GM19043 (cell line): ENCODE data around the gene HOXC12.

Experiments used
- ATAC-seq: cut with Tn5 transposase; IDR thresholded peaks from one replicate; pipeline ENCODE4 v1.9.1; 2021; ENCODE audit warnings: low read depth; ENCODE audit not compliant: unreplicated experiment

Gene HOXC12

DNA sequence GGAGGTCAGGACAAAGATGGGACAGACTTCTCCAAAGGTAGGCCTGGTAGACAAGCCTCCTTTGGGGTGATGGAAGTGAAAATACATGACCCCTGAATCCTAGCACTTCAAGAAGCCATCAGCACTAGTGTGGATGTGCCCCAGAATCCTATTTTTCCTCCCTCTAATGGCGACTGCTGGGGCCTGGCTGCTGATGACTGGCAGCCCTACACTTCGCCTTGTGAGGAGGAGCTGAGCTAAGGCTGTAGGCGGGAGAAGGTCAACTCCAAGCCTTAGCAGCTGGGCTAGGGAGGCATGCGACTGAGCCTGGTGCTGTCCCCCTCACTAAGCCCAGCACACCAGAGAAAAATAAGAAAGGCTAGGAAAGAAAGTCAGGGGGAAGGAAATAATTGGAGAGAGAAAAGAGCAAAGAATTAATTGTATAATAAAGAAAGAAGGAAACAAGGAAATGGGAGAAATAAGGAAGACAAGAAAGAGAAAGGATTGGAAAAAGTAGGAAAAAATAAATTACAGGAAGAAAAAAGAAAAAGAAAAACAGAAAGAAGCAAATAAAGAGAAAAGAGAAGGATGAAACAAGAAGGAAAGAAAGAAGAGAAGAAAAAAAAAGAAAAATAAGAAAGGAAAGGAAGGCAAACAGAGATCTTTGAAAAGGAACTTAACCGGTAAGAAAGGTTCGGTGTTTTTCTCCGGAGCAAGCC lies 25.6 kb downstream of the HOXC12 start:
- no peak for ATAC-seq

DNA sequence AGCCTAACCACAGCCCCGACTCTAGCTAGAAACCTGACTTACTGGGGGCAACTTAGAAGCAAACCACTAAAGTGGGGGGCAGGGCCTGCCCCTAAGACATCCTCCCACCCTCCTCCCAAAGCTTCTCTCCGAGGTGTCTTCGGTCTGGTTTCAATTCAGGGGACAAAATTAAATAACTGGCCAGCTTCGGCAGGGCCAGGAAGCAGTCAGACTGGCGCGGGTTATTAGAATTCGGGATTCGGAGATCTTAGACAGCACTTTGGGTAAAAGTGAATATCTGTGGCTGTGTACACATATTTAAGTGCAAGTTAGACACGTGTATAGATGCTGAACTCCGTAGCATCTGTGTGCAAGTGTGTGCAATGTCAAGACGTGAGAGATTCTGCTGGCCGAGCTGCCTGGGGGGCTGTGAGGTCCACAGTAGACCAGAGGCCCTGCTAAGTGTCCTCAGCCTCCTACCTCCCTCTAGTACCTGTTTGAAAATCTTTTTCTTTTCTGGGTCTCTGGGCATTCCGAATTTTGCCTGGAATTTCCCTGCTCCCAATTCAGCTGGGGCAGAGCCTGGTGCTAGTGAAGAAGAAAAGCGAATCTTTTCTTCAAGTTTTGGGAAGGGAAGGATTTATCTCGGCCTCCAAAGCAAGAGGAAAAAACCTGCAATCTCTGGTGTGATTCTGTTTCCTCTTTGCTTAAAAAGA lies 26.2 kb downstream of the HOXC12 start:
- no peak for ATAC-seq

DNA sequence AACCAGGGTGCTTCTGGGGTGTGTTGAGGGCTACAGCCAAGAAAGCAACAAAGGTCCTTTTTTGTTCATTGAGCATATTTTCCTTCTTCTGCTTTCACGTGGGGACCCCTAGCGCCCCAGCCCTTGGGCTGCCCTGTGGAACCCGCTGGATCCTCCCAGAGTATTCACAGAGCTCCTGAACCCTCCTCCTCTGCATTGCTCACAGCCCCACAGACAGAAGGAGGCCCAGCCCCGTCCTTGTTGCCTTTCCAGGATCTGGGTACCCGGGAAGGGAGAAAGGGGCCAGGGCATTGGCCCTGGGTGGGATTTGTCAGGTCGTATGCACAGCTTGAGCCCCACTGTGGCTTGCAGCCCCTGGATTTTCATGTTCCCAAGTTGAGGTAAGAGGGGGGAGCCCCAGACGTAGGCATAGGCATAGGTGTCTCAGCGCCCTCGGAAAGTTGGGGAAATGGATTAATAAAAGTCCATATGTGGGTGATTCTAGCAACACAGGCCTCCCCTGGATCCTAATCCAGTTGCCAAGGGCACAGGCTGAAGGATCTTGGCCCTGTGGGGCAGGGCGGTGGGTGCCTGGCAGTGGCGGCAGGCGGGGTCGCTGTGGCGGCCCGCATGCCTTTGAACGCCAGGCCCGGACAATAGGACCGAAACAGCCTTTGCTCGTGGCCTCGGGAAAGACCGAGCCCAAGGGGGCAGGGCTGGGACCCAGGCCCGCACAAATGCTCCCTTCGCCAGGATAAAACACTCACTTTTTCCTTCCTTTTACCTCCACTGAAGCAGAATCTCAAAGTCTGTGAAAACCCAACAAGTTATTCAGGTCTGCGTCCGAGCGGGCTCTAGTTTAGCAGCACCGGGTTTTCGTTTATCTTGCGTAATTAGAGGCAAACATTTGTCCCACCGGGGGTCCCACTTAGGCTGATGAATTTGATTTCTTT lies 27.2 kb downstream of the HOXC12 start:
- ATAC-seq: no peak

DNA sequence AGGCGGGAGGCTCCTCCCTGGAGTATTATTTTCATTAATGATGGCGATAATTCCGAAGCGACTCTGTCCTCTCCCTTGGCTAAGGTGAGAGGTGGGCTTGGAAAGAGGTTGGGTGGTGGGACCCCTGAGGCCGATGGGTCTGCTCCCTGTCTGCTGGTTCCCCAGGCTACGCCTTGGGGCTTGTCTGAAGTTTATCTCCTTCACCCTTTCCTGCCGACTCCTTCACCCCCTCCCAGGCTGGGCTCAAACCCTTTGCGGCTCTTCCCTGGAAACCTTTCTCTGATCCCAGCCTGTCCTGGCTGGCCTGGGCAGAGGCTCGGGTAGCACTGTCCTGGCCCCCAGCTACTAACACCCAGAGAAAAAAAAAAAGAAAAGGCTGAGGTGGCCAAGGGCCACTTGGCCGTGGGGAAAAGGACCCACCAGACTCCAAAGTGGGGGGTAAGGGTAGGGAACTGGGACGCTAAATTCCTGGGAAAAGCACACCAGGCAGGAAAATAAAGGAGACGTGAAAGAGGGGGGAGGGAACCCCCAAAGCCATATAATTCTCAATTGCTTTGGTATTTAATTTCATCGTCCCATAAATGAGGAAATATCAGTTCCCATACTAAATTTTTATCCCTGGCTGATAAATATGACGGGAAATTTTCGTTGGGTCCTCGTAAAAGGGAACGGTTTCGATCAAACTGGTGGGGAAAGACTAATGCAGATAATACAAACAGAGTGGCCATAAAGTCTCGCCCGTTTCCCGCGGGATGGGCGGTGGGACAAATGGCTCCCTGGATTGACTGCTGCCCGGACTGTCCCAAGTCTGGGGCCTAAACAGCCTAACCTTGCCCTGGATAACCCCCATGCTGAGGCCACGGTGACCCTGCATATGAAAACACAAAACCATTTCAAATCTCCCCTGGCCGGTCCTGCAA lies 28.2 kb downstream of the HOXC12 start:
- ATAC-seq: no peak

DNA sequence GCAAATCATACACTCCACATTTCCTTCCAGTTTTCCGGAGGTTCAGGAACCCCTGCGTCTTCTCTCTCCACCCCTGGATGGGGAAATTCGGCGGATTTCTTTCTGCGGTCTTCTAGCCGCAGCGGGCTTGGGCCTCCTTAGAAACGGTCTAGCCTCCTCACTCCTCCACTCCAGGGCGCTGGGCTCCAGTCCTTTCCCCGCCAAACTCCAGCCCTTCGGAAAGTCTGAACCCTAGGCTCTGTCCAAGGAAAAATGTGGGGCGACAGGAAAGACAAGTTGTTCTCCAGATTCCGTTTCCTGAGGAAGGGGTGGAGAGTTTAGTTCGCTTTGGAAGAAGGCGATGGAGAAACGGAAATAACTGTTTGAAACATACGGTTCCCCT lies 28.9 kb downstream of the HOXC12 start:
- no peak for ATAC-seq

DNA sequence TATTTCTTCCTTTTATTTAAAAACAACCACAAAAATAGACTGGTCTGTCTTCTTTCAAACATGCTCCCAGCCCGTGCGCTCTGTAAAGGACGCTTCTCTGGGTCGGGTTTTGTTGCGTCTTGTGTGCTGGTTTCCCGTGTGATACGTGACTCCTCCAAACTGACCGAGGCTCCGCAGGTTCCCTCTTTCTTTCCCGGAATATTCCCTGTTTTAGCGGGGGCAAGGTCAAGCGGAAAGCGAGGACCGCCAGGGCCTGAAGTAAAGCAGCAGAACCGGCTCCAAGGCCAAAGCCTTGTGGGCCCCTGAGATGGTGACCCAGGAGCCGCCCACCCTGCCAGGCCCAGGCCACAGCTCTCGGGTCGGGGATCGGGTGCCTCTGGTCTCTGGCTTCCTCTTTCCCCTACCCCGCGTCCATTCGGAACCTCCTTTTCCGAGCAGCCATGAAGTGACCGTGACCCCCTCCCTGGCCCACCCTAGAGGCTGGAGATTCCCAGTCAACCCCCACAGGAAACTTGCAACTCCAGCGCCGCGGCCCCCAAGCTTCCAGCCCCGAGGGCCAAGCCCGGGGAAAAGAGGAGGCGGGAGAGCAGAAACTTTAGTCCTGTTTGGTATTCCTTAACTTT lies 29.4 kb downstream of the HOXC12 start:
- no peak for ATAC-seq

DNA sequence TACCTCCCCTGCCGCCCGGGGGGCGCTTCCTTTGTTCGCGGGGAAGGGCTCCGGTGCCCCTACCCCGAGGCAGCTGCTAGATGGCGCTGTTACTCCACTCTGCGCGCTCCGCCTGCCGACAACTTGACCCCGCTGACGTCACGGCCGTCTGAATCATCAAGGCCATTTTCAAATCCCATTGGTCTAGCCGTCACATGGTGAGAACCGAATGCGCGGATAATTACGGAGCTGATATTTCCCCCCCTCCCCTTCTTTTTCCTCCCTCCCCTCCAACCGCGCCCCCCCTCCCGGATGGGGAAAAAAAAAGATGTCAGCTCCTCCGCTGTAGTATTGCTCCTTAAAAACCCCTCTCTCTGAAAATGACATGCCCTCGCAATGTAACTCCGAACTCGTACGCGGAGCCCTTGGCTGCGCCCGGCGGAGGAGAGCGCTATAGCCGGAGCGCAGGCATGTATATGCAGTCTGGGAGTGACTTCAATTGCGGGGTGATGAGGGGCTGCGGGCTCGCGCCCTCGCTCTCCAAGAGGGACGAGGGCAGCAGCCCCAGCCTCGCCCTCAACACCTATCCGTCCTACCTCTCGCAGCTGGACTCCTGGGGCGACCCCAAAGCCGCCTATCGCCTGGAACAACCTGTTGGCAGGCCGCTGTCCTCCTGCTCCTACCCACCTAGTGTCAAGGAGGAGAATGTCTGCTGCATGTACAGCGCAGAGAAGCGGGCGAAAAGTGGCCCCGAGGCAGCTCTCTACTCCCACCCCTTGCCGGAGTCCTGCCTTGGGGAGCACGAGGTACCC lies 30.4 kb downstream of the HOXC12 start, which contains the start of gene HOXC10:
HOXC10 (plus strand) TSS at position 246 of the 791 bp plus-strand sequence; CDS start at position 360, 114 bp downstream.
- no peak for ATAC-seq

DNA sequence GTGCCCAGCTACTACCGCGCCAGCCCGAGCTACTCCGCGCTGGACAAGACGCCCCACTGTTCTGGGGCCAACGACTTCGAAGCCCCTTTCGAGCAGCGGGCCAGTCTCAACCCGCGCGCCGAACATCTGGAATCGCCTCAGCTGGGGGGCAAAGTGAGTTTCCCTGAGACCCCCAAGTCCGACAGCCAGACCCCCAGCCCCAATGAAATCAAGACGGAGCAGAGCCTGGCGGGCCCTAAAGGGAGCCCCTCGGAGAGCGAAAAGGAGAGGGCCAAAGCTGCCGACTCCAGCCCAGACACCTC lies 30.9 kb downstream of the HOXC12 start:
- no peak for ATAC-seq

DNA sequence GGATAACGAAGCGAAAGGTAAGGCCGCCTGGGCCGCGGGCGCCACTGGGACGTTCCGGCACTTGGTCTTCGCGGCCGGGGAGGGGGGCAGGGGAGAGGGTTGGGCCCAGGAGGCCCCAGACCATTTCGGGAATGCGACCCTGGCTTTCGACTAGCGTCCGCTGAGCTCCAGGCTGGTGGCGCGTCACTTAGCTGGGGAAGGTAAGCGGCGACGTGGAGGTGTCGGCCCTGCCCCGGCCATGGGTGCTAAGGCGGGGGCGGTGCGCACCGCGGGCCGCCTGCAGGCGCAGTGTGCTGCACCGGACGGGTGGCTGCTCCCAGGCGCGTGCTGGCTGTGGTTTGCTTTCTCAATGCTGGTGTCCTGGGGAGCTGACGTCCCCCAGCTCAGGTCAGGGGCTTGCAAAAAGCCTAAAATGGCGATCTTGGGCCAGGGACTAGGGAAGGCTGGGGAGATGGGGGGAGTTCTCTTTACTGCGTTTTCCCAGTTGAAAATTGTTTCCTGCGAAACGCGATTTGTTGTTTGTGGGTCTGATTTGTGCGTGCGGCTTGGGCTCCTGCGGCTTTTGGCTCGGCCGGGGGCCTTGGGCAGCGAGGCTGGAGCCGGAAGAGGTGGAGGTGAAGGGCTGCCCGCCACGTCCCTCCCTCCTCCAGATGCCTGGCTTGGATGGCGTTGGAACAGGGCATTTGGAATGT lies 31.4 kb downstream of the HOXC12 start:
- no peak for ATAC-seq

DNA sequence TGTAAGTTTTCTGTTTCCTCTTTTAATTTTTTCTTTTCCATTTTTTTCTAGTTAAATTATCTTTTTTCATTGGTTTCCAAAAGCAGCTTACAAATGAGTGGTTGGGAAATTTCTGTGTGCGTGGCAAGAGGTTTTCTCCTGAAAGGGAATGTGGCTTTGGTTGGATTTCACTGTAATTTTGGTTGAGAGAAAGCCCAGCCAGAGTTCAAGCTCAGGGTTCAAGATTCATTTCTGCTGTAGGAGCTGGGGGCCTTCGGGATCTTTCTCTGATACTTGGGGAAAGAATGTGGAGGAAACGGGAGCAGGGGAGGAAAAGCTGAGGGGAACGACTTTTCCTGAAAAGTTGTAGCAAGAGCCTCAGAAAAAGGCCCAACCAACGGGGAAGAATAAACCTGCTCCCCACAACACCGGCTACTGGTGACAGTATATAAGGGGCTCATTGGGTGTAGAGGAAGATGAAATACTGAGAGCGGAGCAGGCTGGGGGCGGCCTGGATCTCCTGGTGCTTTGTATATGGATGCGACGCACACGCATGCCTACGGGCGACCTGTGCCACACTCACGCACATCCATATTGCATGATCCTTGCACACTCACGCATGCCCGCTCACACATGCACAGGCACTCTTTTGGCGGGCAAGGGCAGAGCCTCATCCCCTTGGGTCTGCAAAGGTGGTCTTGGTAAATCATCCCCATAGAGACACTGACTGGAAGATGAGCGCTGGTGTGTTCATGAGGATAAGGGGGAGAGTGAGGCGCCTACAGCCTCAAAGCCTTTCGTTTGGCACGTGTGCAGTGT lies 32.2 kb downstream of the HOXC12 start:
- ATAC-seq: no peak

DNA sequence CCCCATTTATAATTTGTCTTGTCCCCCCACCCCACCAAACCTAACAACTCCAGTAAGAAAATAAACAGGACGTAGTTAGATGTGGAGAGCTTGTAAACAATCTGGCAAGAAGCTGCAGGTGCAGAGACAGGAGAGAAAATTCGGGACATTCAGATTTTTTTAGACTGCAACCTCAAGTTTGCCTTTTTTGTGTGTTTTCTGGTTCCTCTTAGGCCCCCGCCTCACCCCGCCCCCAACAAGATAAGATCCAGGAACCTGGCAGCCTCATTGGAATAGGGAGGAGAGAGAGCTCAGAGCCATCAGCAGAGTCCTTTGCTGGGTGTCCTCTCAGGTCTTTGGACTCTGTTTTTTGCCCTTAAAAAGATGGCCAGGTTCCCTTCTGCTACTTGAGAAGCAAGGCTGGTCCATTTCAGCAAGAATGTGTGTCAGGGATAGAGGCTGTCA lies 33.1 kb downstream of the HOXC12 start:
- ATAC-seq: no peak

DNA sequence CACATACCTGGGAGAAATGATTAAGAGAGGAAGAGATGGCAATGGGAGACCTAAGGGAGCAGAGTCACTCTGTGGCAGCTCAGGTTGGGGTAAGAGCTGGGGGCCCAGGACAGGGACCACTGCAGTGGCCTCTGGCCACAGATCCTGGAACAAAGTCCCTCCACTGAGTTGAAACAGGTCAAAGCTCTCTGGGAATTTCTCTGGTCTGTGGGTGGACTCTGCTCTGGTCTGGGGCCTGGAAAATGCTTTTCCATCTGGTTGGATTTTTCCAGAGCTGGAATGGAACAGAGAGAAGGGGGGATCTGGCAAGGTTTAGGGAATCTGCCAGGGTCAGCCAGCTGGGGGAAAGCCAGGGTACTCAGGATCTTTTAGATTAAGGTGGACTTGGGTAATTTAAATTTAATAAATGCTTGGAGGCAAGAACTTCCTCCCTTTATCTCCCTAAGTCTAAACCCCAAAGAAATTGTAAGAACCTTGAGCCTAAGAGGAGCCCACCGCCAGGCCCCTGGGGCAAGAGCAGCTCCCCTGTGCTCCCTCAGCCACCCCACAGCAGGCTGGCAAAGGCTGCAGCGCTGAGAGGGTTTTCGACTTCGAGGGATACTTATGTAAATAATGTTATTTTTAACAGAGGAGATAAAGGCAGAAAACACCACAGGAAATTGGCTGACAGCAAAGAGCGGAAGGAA lies 34.0 kb downstream of the HOXC12 start:
- ATAC-seq: no peak

DNA sequence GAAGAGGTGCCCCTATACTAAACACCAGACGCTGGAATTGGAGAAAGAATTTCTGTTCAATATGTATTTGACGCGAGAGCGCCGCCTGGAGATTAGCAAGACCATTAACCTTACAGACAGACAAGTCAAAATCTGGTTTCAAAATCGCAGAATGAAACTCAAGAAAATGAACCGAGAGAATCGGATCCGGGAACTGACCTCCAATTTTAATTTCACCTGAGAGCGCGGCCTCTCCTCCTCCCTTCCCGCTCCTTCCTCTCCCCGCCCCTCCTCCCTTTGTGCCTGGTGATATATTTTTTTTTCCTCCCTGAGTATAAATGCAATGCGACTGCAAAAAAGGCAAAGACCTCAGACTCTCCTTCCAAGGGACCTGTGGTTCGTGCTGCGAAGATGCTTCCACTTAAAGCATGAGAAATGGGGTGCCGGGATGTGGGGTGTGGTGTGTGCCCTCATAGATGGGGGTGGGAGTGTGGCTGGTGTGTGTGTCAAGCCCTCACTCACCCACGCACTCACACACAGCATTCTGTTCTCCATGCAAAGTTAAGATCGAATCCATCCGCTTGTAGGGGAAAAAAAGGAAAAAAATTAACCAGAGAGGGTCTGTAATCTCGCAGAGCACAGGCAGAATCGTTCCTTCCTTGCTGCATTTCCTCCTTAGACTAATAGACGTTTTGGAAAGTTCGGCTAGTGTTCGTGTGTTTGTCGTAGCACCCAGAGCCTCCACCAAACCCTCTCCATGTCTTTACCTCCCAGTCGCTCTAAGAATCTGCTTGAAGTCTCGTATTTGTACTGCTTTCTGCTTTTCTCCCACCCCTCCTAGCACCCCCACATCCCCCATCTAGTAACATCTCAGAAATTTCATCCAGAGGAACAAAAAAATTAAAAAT lies 34.8 kb downstream of the HOXC12 start:
- ATAC-seq: no peak

DNA sequence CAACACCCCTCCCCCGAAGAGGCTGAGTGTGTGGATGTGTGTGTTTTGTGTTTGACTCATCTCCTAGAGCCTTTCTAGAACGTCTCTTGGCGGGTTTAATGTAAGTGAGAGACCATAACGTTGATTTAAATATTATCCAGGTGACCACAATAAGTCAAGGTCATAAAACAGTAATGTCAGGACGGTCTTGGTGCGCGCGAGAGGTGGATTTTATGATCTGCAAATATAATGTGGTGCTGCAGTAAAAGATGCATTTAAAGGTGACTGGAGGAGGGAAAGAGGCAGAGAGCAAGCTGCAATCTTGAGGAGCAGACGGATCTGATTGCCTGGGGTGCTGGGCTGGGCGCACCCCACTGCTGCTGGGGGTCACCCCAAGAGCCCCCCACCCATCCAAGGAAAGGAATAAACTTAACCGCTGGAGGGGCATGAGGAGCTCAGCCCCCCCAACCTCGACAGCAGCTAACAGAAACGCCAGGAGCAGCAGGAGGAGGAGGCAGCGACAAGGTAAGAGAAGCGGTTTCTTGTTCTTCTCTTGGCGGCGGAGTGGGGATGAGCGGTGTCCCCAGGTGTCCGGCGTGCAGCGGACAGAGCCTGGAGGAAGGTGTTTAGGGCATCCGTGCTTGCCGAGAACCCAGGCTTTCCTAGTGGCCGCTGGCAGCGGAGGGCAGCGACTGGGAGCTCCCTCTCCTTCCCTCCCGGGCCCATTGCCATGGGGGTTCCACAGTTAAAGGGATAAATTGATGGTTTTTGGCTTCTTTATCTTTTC lies 35.8 kb downstream of the HOXC12 start:
- ATAC-seq: no peak

DNA sequence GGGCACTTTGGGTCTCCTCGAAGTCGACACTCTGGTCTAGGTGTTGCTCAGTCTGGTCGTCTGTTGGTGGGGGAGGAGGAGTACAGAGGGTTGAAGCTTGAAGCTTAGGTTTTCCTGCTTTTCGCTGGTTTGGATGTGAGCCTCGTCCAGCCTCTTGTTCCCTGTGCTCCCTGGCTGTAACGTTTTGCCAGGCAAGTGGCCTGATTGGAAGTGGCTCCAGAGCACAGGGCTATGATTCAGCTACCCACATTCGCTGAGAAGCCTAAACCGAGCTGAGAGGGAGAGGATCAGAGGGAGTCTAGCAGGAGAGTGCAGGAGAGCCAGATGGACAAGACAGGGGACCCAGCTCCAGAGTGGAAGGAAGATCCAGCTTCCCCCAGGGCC lies 36.4 kb downstream of the HOXC12 start:
- ATAC-seq: no peak
